IPS DF 19.7 (cell line): Measurements from ENCODE around the gene SLC45A2.
"Not testable (repeated sequence)": the region's sequence is repeated elsewhere in the genome, so short reads cannot be mapped to it uniquely, and the experiment has no call there.

Source experiments
- DNase-seq: peaks from one replicate; pipeline ENCODE4 v3.0.0-alpha.2; 2013; ENCODE audit warnings: low read depth, low spot score

SLC45A2 gene

DNA sequence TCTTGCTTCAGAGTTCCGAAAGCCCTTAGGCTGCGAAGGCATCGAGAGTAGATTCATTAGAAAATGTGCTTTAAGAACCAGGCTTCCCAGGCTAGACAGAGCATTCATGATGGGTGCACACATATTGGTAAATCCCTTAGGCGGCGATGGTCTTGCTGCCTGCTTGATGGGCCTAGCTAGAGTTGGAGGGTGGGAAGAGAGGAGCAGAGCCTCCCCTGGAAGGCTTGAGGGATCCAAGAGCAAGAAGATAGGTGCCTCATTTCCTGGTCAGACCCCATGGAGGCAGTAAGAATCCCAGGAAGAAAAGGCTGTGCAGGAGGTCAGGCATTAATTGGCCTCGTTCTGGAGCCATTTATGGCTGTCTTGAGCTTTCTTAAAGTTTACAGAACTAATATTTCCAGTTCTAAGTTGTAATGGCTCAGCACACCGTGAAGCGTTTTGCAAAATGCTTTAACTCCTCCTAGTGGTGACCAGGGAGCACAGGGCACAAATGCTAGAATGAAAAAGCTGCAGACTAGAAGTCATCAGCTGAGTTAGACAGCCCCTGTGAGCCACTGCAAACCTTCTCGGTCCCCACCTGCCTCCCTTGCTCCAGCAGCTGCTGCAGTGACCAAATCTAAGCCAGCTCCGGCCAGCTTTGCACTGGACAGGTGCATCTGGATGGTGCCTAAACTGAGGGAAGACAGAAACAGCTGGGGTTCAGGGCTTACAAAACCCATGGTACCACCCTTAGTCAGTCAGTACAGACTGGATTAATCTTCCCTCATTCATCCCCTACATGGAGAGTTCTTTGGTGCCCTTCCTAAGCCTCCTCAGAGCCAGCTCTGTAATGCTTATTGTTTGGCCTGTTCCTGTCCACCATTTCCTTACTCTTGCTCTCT, 14.7 kb downstream of the SLC45A2 start:
- DNase-seq: no peak

DNA sequence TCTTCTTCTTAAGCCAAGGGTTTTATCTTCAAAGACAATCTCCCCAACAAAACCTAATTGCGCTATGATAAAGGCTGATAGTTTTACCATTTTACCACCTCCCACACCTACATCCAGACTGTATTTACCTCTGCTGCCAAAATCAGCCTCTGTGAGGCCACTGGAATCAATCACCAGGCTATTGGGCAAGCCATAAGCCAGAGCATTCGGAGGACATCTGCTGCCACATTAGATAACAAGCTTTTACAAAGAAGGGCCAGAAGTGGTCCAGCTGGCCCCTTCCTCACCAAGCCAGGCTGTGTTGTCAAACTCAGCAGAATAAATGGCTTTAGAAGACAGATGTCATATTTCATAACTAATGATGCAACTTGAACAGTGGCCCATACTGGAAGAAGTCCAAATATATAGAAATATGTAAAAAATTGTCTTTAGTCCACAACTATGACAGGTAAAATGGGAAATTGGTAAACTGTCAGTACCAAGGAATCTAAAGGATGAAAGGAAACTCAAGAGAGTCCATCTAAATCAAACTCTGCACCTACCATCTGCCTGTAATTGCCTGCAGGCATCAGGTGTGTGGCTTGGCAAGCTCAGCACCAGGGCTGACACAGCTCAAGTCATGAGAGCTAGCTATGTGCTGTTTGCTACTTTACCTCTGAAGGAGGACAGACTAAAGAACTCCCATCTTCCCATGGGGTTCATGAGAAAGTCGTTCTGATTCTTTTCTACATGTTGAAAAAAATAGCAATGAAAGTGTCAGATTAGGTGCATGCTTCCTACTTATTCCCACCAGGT, 16.1 kb downstream of the SLC45A2 start:
- no peak for DNase-seq

DNA sequence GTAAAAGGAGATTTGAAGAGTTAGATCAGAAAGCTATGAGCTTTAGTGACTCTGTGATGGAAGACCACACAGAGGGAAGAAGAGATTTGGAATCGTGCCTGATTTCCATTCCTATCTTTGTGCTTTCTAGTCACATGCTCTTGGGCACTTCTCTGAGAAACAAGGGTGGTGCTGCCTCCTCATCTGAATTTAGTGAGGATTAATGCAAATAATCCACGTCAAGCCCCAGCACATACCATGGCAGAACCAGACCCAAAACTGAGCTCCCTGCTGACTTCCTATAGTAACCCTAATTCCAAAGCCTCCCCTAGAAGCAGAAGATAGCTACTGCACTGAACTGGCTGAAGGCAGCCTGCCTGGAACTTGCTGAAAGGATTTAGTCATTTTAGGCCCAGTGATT, 17.7 kb downstream of the SLC45A2 start:
- no peak for DNase-seq

DNA sequence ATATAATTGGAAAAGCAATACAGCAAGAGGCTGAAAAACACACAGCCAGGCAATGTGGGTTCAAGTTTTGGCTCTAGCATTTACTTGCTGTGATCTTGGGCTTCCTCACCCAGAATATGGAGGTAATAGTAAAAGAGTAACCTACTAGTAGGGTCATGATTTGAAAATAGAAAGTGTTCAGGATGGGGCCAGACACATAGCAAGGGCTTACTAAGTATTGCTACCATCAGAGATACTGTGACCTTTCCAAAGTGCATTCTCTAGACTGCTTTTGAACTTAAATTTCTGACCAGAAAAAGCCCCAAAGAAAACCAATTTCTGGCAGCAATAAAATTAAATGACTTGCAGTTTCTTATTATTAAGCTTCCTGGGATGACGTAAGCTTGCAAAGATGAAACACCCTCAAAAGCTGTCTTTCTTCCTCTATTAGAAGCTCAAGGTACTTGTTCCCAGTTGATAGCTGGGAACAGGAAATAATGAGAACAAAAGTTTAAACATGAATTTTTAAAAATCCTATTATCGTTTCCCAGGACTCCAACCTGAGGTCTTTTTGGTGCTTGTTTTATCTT, 20.3 kb downstream of the SLC45A2 start:
- no peak for DNase-seq

DNA sequence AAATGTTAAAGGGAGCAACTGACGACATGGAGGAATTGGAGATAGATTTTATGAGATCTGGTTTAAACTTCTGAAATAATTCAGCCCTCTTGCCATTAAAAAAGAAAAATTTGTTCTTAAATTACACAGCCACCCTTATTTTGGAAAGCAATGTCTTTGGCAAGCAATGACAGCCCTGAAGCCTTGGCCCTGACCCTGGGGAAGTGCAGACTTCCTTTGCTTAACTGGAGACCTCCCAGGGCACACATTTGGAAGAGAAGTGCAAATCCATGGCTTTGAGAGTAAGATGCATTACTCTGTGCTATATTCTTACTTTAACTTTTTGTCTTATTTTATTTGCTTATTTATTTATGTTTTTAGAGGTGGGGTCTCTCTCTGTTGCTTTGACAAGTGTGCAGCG, 26.3 kb downstream of the SLC45A2 start:
- no peak for DNase-seq

DNA sequence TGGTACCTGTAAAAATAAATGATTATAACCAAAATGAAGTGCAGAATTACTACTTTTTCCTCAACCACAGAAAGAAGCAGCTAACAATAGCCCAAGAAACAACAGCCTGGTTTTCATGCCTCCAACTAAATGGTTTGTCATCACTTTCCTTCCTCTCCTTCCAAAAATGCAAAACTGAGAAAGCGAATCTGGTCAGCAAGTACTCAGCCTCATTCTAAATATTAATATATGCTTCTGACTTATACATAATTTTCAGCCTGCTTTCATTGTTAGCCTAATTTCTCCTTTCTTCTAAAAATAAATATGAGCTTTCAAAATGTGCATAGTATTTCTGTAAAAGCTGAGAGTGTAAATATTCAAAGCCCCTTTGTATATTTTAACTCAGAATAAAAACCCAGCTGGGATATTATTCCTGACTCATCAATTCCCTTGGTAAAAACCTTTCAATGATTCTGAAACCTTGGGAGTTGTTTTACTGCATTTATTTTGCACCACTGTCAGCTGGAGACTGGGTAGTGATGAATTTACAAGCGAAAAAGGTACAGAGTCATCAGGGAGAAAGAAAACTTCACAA, 26.8 kb downstream of the SLC45A2 start:
- no peak for DNase-seq

DNA sequence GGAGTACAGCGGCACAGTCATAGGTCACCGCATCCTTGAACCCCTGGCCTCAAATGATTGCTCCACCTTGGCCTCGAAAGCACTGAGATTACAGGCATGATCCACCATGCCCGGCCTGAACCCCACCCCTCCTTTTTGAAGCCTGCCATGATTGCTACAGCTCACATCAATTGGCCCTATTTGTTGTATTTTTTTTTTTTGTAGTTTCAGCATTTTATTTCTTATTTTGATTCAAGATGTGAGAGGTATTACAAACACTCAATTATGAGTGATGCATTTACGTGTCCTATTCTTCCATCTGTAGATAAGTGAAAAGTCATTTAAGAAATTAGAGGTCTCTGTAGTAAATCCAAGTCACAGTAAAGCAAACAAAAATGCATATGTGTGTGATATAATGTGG, 32.3 kb downstream of the SLC45A2 start:
- DNase-seq: not testable (repeated sequence)

DNA sequence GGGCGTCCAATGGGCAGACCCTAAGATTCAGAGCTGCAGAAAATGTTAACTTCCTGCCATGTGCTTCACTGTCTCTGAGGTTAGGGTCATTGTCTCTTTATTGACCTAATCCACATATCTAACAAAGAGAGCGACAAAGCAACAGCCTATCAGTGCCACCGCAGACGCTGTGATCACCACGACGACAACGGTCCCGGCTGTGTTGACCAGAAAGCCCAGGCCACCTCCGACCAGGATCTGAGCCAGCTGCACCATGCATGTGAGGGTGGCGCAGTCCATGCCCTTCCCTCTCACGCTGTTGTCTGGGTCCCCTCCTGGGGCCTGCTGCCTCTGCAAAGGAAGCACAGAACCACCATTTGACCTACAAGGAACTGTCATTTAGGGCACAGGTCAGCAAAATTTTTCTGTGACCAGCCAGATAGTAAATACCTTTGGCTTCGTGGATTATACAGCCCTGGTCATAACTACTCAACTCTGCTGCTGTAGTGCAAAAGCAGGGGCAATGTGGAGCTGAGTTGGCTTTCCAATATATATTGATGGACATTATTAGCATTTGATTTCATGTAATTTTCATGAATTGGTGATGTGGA, 39.9 kb downstream of the SLC45A2 start:
- no peak for DNase-seq

DNA sequence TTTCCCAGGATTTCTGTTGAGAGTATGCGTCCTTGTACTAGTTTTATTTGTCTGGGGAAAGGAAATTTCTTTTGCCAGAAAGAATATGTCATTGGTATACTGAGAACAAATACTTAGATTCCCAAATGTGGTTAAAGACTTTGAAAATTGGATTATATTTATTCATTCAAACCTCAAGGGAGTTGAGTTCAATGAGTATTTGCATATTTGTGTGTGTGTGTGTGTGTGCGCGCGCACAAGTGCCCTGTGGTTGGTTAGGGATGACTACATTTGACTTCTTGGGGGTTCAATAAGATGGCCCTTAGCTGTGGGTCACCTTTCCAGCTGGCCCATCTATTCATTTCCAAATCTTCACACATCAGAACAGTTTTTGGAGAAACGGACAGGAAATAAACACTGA, 43.4 kb downstream of the SLC45A2 start:
- no peak for DNase-seq

DNA sequence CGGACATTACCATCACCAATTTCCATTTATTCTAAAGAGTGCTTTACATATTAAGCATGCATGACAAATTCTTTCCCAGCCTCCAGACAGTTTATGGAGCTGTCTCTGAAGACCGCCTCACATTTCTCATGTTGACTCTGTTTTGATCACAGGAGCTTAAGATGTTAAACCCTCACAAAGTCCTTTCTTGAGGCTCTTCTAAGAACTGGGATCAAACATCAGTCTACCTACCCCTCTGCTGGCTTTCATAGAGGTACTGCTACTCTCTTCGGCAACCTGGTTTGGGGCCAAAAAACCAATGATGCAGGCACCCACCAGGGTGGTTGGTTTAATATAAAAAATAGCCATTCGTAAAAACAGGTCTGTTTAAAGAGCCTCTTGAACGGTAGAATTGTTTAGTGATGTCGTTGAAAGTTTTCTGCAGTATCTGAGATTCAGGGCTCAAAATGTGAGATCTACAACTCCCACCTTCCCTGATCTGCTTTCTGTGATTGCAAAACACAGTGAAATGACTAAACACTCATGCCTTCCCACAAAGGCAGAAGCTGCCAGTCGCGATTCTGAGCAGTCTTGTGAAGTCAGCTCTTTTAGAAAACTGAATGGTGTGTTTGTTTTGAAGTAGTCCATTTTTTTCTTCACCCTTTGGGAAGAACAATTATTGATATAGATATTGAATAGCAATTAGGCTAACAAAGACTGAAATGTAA, 44.8 kb downstream of the SLC45A2 start:
- no peak for DNase-seq

DNA sequence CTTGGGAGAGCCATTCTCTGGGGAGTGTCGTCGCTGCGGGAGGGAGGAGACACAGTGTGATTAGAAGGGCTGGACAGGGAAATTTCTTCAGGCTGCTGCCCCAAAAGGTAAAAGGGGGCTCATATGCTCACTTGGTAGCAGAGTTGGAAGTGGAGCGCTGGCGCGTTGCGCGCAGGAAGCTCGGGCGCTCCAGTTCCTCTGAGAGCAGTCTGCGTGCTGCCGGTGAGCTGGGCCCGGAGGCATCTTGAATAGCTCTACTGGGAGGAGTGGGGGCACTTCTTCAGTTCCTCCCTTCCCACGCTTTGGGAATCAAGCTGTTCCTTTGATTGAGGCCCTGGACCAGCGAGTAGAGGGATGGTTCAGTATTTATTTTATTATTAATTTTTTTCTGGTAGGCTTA, 45.6 kb downstream of the SLC45A2 start:
- no peak for DNase-seq

DNA sequence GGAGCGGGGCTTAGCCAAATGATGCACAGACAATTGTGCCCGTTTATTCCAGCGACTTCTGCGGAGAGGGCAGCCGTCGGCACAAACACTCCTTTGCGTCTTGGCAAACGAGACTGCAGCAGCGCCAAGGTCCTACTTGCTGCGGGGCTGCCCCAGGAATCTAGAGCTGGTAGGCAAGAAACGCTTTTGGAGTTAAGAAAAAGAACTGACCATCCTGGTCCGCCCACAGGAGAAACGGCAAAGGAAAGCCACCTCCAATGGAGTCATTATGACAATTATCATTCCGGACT, 46.0 kb downstream of the SLC45A2 start:
- no peak for DNase-seq

DNA sequence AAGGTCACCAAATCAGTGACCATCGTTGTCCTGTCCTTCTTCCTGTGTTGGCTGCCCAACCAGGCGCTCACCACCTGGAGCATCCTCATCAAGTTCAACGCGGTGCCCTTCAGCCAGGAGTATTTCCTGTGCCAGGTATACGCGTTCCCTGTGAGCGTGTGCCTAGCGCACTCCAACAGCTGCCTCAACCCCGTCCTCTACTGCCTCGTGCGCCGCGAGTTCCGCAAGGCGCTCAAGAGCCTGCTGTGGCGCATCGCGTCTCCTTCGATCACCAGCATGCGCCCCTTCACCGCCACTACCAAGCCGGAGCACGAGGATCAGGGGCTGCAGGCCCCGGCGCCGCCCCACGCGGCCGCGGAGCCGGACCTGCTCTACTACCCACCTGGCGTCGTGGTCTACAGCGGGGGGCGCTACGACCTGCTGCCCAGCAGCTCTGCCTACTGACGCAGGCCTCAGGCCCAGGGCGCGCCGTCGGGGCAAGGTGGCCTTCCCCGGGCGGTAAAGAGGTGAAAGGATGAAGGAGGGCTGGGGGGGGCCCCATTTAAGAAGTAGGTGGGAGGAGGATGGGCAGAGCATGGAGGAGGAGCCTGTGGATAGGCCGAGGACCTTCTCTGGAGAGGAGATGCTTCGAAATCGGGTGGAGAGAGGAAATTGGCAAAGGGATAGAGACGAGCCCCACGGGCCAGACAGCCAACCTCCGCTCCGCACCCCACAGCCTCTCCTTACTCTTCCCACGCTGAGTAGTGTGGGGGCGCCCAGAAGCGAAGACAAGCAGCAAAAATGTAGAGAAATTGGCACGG, 46.6 kb downstream of the SLC45A2 start:
- DNase-seq: no peak

DNA sequence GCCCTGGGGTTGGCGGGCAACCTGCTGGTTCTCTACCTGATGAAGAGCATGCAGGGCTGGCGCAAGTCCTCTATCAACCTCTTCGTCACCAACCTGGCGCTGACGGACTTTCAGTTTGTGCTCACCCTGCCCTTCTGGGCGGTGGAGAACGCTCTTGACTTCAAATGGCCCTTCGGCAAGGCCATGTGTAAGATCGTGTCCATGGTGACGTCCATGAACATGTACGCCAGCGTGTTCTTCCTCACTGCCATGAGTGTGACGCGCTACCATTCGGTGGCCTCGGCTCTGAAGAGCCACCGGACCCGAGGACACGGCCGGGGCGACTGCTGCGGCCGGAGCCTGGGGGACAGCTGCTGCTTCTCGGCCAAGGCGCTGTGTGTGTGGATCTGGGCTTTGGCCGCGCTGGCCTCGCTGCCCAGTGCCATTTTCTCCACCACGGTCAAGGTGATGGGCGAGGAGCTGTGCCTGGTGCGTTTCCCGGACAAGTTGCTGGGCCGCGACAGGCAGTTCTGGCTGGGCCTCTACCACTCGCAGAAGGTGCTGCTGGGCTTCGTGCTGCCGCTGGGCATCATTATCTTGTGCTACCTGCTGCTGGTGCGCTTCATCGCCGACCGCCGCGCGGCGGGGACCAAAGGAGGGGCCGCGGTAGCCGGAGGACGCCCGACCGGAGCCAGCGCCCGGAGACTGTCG, 47.3 kb downstream of the SLC45A2 start:
- DNase-seq: no peak

DNA sequence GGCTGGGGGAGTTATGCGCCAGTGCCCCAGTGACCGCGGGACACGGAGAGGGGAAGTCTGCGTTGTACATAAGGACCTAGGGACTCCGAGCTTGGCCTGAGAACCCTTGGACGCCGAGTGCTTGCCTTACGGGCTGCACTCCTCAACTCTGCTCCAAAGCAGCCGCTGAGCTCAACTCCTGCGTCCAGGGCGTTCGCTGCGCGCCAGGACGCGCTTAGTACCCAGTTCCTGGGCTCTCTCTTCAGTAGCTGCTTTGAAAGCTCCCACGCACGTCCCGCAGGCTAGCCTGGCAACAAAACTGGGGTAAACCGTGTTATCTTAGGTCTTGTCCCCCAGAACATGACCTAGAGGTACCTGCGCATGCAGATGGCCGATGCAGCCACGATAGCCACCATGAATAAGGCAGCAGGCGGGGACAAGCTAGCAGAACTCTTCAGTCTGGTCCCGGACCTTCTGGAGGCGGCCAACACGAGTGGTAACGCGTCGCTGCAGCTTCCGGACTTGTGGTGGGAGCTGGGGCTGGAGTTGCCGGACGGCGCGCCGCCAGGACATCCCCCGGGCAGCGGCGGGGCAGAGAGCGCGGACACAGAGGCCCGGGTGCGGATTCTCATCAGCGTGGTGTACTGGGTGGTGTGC, 48.0 kb downstream of the SLC45A2 start, which contains the start of gene RXFP3:
Gene RXFP3, plus strand, starts transcription at position 6 of the 636 bp plus-strand sequence. Its CDS starts 355 bp downstream, at position 361.
- DNase-seq: no peak

DNA sequence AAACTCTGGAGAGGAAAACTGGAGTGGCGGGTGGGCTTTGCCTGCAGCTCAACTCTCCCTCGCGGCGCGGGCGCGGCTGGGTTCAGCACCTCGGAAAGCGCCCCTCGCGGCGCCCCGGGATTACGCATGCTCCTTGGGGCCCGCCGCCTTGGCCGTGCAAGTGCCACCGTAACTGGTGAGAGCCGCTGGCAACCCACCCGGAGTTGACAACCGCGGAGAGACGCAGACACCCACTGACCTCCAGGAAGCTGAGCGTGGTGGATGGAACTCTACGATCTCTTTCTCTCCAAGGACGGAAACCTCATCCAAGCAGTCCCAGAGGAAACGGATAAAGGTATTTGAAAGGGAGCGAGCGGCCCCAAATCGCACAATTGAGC, 48.5 kb downstream of the SLC45A2 start:
- DNase-seq: no peak

DNA sequence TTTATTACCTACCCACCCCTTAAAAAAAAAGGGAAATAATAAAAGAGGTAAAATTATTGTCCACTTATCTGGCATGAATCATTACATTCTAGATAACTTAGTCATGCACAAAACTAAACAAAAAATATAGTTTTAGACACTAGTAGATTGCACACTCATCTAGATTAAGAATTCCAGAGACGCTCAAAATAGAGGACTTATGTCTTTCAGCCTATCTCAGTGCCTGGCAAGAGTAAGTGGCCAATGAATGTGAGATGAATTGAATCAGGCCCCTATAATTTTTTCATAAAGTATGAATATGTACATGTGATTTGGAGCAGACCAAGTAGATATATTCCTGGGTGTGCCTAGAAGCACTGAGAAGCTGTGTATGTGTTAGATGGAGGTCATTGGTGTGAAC, 50.3 kb downstream of the SLC45A2 start:
- no peak for DNase-seq

DNA sequence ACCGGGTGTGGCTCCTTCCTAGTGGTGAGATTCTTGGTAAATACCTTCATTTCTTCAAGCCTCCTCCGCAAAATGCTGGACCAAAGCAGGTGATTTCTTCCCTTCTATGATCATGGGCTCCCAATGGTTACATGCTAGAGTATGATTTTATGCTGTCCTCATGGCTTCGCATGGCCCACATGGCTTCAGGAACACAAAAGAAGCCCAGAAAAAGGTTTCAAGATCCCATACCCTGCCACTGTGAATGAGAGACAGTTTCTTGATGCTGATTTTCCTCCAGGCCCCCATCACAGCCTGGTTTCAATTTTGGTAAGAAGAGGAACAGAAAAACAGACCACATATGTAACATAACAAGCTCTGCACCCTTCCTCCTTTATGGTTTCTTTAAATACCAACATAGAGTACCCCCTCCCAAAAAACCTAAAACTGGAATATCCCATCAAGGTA, 50.7 kb downstream of the SLC45A2 start:
- no peak for DNase-seq

DNA sequence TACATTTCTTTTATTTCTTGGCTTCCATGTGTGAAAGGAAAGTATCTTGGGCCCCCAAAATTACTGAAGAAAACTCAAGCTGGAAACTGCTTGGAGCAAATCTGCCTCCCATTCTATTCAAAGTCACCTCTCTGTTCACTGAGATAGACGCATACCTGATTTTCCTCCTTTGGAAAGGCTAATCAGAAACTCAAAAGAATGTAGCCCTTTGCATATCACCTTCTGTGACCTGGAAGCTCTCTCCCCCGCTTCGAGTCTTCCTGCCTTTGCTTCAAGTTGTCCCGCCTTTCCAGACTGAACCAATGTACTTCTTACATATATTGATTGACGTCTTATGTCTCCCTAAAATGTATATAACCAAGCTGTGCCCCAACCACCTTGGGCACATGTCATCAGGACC, 53.4 kb downstream of the SLC45A2 start:
- no peak for DNase-seq
